HepG2 (cell line): ENCODE data around the gene NKAIN2. TPM values are rescaled to one million over a fixed set of nuclear protein-coding genes. Genes with fewer than 3 reads are reported as not detected.

ENCODE experiments used
- ATAC-seq: fragments of 200-7000 bp; cut with Tn5 transposase; 3 replicates; pipeline ENCODE4 v1.9.1; 2020; ENCODE audit warnings: mild to moderate bottlenecking, moderate library complexity
- BruUV-seq: library from RNA; stranded (reverse); fragments of 400-500 nt; replicated peaks from 2 replicates; lab custom pipeline; 2021; lab: Mats Ljungman, UMichigan
- CTCF ChIA-PET: fragments of 300-600 bp; formaldehyde crosslinking; extraction: SDS; loops from one replicate; lab custom pipeline; 2021; ENCODE audit warnings: low total read pairs, inconsistent platforms, low intra/inter-chr PET ratio; lab: Yijun Ruan, JAX
- POLR2A ChIA-PET: fragments of 350-600 bp; sonication (Branson Sonifier 250); formaldehyde crosslinking; loops from one replicate; lab custom pipeline; 2020; ENCODE audit warnings: antibody characterized with exemption, inconsistent platforms; lab: Yijun Ruan, JAX
- DNase-seq: peaks from one replicate; pipeline ENCODE4 v3.0.0-alpha.2; 2015; ENCODE audit warnings: low spot score
- FAIRE-seq: peaks from 3 replicates; lab custom pipeline; 2011; peaks lifted over from hg19 to GRCh38; lab: Jason Lieb, UNC
- H2AFZ ChIP-seq: one replicate; pipeline ENCODE4 v1.6.1; 2011; ENCODE audit warnings: low read length, inconsistent platforms
- H3K27ac ChIP-seq: fragments of 300-600 bp; 3 replicates; pipeline ENCODE4 v1.8.0; 2011; ENCODE audit warnings: mixed run types, mild to moderate bottlenecking, mixed read lengths, low read length, inconsistent platforms; ENCODE audit not compliant: insufficient read depth; ENCODE audit errors: extremely low read length
- H3K27me3 ChIP-seq, 2 experiments: fragments of 200-600 bp in 1 of 2; 2 replicates in 1 of 2; 3 replicates in 1 of 2; pipeline versions ENCODE4 v1.6.0 to v1.8.0; 2011; ENCODE audit warnings: low read length in 2 of 2, mild to moderate bottlenecking in 2 of 2, moderate library complexity in 2 of 2, inconsistent platforms in 1 of 2; ENCODE audit not compliant: insufficient read depth in 2 of 2, control insufficient read depth in 1 of 2
- H3K36me3 ChIP-seq, 2 experiments: fragments of 200-600 bp in 1 of 2; replicated peaks in 1 of 2; 2 replicates in 1 of 2; 3 replicates in 1 of 2; pipeline versions ENCODE4 v1.5.1 to v1.8.0; 2011; ENCODE audit warnings: low read length in 2 of 2, inconsistent platforms in 1 of 2; ENCODE audit not compliant: insufficient read depth in 2 of 2, control insufficient read depth in 1 of 2
- H3K4me1 ChIP-seq: 2 replicates; pipeline ENCODE4 v1.5.1; 2012; ENCODE audit warnings: low read length, inconsistent platforms; ENCODE audit not compliant: insufficient read depth
- H3K4me2 ChIP-seq: 2 replicates; pipeline ENCODE4 v1.6.0; 2011; ENCODE audit warnings: low read depth, low read length, inconsistent platforms
- H3K4me3 ChIP-seq, 3 experiments: fragments of 200-600 bp in 1 of 3; sonication (generic), shearing (Covaris generic) in 1 of 3; replicated peaks in 1 of 3; 2 replicates each; pipeline ENCODE4 v1.5.1; 2011 to 2016; ENCODE audit warnings: low read length in 3 of 3, inconsistent platforms in 2 of 3, low read depth in 2 of 3, mild to moderate bottlenecking in 2 of 3, control low read depth in 1 of 3, mixed read lengths in 1 of 3; ENCODE audit not compliant: insufficient read depth in 1 of 3
- H3K79me2 ChIP-seq: one replicate; pipeline ENCODE4 v1.6.1; 2011; ENCODE audit warnings: low read length, inconsistent platforms; ENCODE audit not compliant: insufficient read depth
- H3K9ac ChIP-seq: 2 replicates; pipeline ENCODE4 v1.6.0; 2011; ENCODE audit warnings: mild to moderate bottlenecking, low read depth, low read length, inconsistent platforms; ENCODE audit not compliant: insufficient read depth
- H3K9me3 ChIP-seq: 2 replicates; pipeline ENCODE4 v1.5.1; 2012; ENCODE audit warnings: mild to moderate bottlenecking, low read length
- H4K20me1 ChIP-seq: 2 replicates; pipeline ENCODE4 v1.6.0; 2011; ENCODE audit warnings: inconsistent platforms, mild to moderate bottlenecking, low read length, moderate library complexity; ENCODE audit not compliant: insufficient read depth
- MXI1 ChIP-seq: IDR thresholded peaks from 3 replicates; pipeline ENCODE4 v1.6.1; 2012; ENCODE audit warnings: low read depth, low read length, inconsistent platforms, borderline replicate concordance
- NAIF1 ChIP-seq: sonication (generic); formaldehyde crosslinking; IDR thresholded peaks from 2 replicates; pipeline ENCODE4 v1.5.0; 2020; ENCODE audit warnings: mild to moderate bottlenecking, missing genetic modification reagents, borderline replicate concordance
- RORA ChIP-seq: sonication (generic); formaldehyde crosslinking; IDR thresholded peaks from 2 replicates; pipeline ENCODE4 v1.5.0; 2020; ENCODE audit warnings: mild to moderate bottlenecking, missing genetic modification reagents, moderate library complexity
- TOPORS ChIP-seq: sonication (generic); formaldehyde crosslinking; IDR thresholded peaks from 2 replicates; pipeline ENCODE4 v1.8.0; 2023; ENCODE audit warnings: mild to moderate bottlenecking, missing genetic modification reagents
- ZNF180 ChIP-seq: sonication (generic); formaldehyde crosslinking; IDR thresholded peaks from 2 replicates; pipeline ENCODE4 v1.4.0; 2020; ENCODE audit warnings: low read depth, missing genetic modification reagents, borderline replicate concordance
- ZSCAN30 ChIP-seq: sonication (generic); formaldehyde crosslinking; IDR thresholded peaks from 2 replicates; pipeline ENCODE4 v1.5.0; 2020; ENCODE audit warnings: mild to moderate bottlenecking, missing genetic modification reagents
- ZSCAN5A ChIP-seq: sonication (generic); formaldehyde crosslinking; IDR thresholded peaks from 2 replicates; pipeline ENCODE4 v1.8.0; 2022; ENCODE audit warnings: mild to moderate bottlenecking, missing genetic modification reagents, borderline replicate concordance
- WGBS: methylation state at CpG from one replicate; pipeline ENCODE4 v1.1.6; 2017; ENCODE audit warnings: low lambda C conversion rate; 5-methylcytosine and 5-hydroxymethylcytosine counted together
- in situ Hi-C: cut with HindIII; loops from 2 replicates; pipeline ENCODE4 v1.10.0; 2017; ENCODE audit warnings: low pct_unique_long_range_greater_than_20kb; ENCODE audit not compliant: extremely low pct_ligation_motif_present
- intact Hi-C: fragments of 100-400 bp; cut with micrococcal nuclease; formaldehyde crosslinking; loops from one replicate; pipeline ENCODE4 v1.10.0; 2022; ENCODE audit not compliant: unreplicated experiment
- polyA plus RNA-seq, 8 experiments: library from polyadenylated mRNA; depleted of rRNA in 3 of 8; stranded (reverse) in 7 of 8; unstranded in 1 of 8; fragments of >200 nt; fragmentation: Illumina TruSeq in 4 of 8; extraction: Trizol in 4 of 8; gene quantifications; 2 replicates each; pipeline versions ENCODE4 v1.2.1 to v1.2.3, GENCODE V29; 2011 to 2016; ENCODE audit warnings: low read depth in 4 of 8, missing spikeins in 1 of 8, mixed read lengths in 1 of 8; ENCODE audit not compliant: insufficient read depth in 1 of 8
- total RNA-seq, 5 experiments: library from RNA; depleted of rRNA; stranded (reverse); fragments of >200 nt; fragmentation: Illumina TruSeq; extraction: Trizol; gene quantifications; 2 replicates each; pipeline ENCODE4 v1.2.3, GENCODE V29; 2016; ENCODE audit warnings: low read depth in 1 of 5
- TF ChIP-seq, protein P1 (sequence below): sonication (generic); formaldehyde crosslinking; IDR thresholded peaks from 2 replicates; pipeline ENCODE4 v1.9.0; 2021; ENCODE audit warnings: missing genetic modification reagents, mild to moderate bottlenecking, borderline replicate concordance

Gene NKAIN2
- total and polyA plus RNA-seq, 2 of the 13 experiments (the other 11 are each of a cell fraction or from before 2014, with no cell fraction given): not detected

DNA sequence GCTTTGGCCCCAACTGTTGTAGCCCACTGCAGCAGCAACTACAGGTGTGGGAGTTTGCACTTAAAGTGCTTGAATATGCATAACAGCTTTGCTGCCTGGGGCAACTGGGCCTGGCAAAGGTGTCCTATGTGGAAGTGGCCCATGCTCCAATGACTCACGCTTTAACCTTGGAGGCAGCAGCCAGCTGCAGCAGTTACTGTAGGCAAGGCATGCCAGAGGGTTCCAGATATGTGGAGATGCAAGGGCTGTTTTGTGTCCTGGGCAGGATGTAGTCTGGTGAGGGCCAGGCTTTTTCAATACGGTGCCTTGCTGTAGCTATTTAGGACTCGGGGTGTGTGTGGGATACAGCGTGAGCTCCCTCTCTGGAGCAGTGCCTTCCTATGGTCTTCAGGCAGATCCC lies 150.3 kb downstream of the NKAIN2 start:
- Histone ChIP-seq H3K9ac (no peak overlapping the region), H3K27ac (no peak overlapping the region), H3K9me3 (no peaks in the 10 kb centered on the region), H3K4me3 (no peak overlapping the region), H4K20me1 (no peaks in the 10 kb centered on the region), H3K4me1 (no peaks in the 10 kb centered on the region), H3K27me3 (no peaks in the 10 kb centered on the region), H3K36me3 (no peaks in the 10 kb centered on the region), H3K4me2 (no peak overlapping the region), H2AFZ (no peak overlapping the region), H3K79me2 (no peaks in the 10 kb centered on the region)
- in situ Hi-C loops: no loop called here
- ATAC-seq: peak; percentile 38; the same call in 1 of the 3 replicates
- BruUV-seq: no TSS peak
- TF ChIP-seq RORA (CRISPR knock-in tag) (no peak), ZSCAN30 (CRISPR knock-in tag) (no peak), ZNF180 (CRISPR knock-in tag) (no peak), NAIF1 (CRISPR knock-in tag) (no peak), MXI1 (no peak), ZSCAN5A (CRISPR knock-in tag) (no peak), TOPORS (no peak)
- TF ChIP-seq, protein P1, sequence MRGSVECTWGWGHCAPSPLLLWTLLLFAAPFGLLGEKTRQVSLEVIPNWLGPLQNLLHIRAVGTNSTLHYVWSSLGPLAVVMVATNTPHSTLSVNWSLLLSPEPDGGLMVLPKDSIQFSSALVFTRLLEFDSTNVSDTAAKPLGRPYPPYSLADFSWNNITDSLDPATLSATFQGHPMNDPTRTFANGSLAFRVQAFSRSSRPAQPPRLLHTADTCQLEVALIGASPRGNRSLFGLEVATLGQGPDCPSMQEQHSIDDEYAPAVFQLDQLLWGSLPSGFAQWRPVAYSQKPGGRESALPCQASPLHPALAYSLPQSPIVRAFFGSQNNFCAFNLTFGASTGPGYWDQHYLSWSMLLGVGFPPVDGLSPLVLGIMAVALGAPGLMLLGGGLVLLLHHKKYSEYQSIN (CRISPR knock-in tag): no peak
- DNase-seq: no peak
- intact Hi-C loops: no loop called here
- WGBS: 40% methylated on average over 1 of the region's 4 CpGs
- no peak for FAIRE-seq
- ChIA-PET POLR2A (no interaction called here), CTCF (no interaction called here)
